AG20443 (cell line): ENCODE measurements around the gene C11orf65.

ENCODE experiments used
- DNase-seq: peaks from one replicate; pipeline ENCODE4 v3.0.0; 2012; ENCODE audit warnings: low spot score, mixed read lengths

Gene C11orf65, protein sequence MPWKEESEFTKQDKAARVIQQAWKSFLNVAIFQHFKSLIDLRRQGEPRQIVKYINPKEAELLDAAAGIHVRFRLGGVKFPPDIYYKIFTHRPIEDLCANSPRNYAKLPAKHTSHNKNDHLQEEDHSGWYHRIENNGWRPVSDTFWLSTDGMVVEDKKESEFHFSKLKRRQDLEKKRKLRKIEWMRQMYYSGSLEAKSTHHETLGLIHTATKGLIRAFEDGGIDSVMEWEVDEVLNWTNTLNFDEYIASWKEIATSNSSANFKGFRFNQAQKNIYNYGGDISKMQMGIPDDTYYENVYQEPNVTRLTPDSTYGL

GRCh38 chr11:108467091-108467823 lies at the start of gene C11orf65:
TSS of gene C11orf65 (minus strand) at chr11:108467529. CDS start at chr11:108461559, 5,970 bp downstream.
- peak; percentile 98 for DNase-seq

DNA sequence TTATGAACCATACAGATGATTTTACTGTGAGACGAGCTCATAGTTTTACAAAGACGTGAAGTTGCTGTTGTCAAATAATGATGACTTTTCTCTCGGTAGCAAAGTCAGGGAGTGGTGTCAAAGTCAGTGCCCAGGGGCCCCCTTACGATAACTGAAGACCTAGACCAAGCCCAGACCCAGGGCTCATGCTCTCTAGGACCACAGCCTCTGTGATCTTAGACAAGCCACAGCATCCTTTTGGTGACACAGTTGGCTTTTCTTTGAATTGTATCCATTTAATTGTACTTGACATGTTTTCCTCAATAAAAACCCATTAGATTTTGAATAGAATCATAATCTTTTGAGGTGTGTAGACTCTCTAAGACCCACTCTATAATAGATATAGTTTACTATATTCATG lies 48.8 kb upstream of the C11orf65 start:
- no peak for DNase-seq

DNA sequence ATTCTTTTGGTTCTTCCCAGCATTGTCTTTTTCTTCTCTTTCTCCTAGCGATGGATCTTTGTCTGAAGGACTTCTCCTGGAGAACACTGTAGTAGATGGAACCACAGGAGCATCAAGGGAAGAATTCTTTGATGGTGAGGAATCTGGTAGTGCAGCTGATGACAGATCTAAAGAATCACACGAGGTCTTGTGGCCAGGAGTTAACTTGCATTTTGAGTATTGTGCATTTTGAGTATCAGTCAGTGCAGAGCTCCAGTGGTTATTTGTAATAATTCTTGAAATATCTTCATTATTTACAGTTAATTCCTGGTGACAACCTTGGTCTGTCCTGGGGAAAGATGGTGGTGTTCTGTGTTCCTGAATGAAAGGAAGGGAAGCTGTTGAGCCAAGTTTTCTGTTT lies 45.4 kb upstream of the C11orf65 start:
- no peak for DNase-seq

- peak; percentile 75 for DNase-seq
Observed at GRCh38 chr11:108511851-108512474, 44.6 kb upstream of the C11orf65 start.

GRCh38 chr11:108508653-108509593 lies 41.6 kb upstream of the C11orf65 start:
- DNase-seq = no peak

- DNase-seq = peak; percentile 32
Observed at GRCh38 chr11:108501396-108501795, 34.1 kb upstream of the C11orf65 start.

DNA sequence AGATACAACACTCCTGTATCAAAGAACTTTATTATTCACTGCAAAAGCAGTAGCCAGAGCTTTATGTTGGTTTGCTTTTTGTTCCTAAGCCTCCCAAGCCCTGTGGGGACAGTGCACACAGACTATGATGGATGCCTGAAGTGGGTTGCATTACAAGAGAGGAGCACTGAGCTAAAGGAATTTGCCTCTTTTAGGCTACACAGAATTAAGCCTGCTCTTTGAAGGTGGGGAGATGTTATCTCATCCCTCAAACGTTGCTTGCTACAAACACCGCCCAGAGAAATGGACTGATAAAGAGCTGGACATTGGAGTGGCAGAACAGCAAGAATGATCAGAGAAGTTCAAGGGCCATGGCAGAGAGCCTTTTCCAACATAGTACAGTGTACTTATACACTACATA lies 33.4 kb upstream of the C11orf65 start:
- no peak for DNase-seq

DNA sequence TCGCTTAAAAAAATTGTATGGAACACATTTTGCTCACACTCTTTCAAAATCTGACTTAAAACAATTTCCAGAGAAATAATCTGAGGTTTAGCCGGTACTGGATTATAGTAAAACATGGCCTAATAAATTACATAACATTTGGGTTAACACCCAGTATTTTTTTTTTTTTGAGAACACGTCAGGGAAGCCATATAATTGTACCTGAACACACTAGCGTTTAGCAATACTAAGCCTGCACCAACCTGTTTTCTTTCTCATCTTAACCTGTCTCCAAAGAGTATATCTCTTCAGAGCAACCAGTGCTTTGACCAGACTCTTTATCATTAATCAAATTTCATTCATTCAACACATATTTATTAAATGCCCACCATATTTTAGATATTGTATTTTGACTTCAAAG lies 32.8 kb upstream of the C11orf65 start:
- no peak for DNase-seq

DNA sequence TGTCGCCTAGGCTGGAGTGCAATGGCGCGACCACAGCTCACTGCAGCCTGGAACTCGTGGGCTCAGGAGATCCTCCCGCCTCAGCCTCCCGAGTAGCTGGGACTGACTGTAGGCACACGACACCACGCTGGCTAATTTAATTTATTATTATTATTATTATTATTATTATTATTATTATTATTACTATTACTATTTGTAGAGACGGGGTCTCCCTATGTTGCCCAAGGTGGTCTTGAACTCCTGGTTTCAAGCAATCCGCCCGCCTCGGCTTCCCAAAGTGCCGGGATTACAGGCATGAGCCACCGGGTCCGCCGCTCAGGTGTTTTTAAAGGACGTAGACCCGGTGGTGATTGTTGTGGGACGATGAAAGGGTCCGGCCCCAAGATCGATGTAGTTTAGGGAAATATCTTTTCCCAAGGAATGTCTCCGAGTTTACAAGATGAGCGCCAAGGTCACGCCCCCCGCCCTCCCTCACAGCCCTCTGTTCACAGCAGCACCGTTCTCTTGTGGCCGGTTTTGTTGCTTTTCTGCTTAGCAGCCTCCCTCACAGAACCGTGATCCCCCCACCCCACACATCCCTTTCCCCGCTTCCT lies 31.6 kb upstream of the C11orf65 start:
- DNase-seq = no peak

GRCh38 chr11:108498046-108498815 lies 30.9 kb upstream of the C11orf65 start, which contains the start of gene POGLUT3:
TSS of gene POGLUT3 (minus strand) at chr11:108498384. CDS start at chr11:108498366, 18 bp downstream.
- DNase-seq = peak; percentile 86

DNA sequence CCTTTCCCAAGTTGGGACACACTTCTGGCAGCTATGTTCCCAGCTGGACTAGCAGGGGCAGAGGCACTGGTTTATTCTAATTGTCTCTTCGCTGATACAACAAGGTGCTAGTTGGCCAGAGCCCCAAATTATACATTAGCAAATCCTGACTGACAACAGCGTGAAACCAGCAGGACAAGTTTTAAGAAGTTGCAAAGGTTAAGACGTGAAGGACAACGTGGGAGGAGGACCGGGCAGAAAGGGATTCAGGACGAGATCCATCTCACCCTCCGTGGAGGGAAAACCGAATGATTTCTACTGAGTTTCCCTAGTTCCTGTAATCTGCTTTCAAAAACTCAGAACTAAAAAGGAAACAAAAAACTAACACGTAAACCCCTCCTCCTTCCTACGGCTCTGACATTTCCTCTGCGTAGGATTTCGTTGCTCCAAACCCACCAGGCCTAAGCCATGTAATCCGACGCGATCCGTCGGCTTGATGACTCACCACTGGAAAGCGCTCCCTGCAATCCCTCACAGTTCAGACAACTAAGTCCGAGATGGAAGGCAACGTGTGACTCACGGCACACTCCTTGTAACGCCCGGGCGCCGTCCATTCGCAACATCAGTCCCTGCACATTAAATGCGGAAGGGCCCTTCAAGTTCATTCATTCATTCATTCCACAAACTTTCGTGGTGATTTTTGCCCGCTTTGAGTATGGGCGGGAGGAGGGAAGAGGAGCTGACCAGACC lies 30.2 kb upstream of the C11orf65 start:
- DNase-seq = peak; percentile 95

DNA sequence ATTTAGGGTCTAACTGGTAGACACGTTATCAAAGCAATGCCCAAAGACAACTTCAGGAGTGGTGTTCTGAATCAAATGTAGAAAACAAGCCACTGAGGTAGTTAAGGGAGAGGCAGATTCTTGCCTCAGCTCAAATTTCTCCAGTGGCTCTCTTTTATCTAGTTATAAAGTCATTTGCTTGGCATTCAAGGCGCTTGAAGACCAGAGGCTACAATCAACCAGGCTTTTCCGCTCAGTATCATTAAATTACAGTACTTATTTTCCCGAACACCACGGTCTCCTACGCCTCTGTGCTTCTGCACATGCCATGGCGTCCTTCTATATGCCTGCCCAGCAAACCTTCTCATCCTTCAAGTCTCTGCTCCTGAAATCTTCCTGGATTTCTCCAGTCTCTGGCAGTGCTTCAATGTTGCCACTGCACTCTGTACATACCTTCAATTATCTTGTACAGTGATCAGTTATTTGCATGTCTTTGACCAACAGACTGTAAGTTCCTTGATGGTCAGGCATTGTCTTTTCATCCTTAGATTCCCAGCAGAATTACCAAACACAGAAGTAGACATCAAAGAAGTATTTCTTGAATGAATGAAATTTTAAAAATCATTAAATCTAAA lies 29.4 kb upstream of the C11orf65 start:
- peak; percentile 20 for DNase-seq

DNA sequence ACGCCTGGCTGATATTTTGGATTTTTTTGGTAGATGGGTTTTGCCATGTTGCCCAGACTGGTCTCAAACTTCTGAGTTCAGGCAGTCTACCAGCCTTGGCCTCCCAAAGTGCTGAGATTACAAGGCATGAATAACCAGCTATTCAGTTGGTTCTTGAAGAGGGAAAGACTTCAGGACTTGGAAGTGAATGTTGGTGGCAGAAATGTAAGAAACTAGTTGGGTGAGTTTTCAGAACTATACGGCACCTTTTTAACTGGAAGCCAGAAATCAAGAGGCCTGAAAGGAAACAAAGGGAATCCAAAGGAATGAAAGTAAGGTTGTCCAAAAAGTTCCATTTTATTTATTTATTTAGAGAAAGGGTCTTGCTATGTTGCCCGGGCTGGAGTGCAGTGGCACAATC lies 28.0 kb upstream of the C11orf65 start:
- DNase-seq = no peak

GRCh38 chr11:108494182-108494581 lies 26.9 kb upstream of the C11orf65 start:
- no peak for DNase-seq

DNA sequence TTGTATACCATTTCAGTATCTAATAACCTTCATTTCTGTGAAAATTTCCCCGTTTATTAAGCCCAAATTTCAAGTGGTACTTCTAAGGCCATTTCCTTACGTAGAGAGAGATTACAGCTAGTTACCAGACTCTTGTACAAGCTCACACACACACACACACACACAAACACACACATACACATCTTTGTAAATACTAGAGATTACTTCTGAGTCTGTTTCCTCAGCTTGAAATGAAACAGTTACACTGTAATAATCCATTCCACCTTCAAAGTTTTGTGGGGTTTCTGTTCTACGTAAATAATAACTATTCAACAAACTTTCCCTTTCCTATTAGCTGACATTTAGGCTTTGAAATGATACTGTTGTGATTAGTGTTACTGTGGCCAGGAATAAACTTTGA lies 24.6 kb upstream of the C11orf65 start:
- DNase-seq = no peak

DNA sequence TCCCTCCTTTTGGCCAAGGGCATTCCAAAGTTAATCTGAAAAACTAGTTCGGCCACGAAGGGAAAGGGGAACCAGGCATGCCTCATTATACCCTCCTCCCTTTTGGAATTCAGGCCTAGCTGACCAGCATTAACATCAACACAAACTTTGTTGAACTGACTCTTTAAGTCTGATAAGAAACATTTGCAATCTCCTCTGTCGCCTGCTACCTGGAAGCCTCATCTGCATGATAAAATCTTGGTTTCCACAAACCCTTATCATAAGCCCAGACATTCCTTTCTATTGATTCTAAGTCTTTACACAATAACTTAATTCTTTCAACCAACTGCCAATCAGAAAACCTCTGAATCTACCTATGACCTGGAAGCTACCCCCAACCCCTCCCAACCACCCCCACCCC lies 19.5 kb upstream of the C11orf65 start:
- no peak for DNase-seq

DNA sequence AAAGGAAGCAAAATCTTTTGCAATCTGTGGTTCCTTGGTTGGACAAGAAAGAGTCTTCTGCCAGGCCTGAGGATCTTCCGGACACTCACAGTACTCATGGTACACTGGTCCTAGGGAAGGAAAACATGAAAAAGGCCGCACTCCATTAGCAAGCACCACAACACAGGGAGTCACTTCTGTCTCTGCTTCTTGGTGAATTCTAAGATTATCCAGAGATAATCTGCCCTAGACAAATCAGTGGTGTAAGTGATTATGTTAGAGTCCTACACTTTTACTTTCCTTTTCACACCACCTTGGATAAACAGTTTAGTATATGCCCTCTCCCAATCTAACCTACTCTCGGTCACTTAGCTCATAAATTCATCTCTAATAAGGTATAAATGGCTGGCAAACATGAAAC lies 19.0 kb upstream of the C11orf65 start:
- DNase-seq = no peak

- peak; percentile 14 for DNase-seq
Observed at GRCh38 chr11:108483163-108483562, 15.8 kb upstream of the C11orf65 start.

- no peak for DNase-seq
Observed at GRCh38 chr11:108474664-108475463, 7.5 kb upstream of the C11orf65 start.
